ENCODE measurements around the gene RICTOR.

DNA sequence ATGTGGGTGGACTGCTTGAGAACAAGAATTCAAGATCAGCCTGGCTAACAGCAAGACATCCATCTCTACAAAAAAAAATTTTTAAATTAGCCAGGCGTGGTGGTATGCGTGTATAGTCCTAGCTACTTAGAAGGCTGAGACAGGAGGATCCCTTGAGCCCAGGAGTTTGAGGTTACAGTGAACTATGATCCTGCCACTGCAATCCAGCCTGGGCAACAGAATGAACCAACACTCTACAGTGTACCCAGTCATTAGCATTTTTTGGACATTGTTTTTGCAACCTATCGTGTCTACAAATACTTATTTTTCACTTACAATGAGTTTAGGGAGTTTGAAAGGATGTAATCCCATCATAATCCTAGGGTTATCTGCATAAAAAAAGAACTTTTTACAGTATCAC is 22.1 kb downstream of the RICTOR start:
- TF ChIP-seq, protein P1, sequence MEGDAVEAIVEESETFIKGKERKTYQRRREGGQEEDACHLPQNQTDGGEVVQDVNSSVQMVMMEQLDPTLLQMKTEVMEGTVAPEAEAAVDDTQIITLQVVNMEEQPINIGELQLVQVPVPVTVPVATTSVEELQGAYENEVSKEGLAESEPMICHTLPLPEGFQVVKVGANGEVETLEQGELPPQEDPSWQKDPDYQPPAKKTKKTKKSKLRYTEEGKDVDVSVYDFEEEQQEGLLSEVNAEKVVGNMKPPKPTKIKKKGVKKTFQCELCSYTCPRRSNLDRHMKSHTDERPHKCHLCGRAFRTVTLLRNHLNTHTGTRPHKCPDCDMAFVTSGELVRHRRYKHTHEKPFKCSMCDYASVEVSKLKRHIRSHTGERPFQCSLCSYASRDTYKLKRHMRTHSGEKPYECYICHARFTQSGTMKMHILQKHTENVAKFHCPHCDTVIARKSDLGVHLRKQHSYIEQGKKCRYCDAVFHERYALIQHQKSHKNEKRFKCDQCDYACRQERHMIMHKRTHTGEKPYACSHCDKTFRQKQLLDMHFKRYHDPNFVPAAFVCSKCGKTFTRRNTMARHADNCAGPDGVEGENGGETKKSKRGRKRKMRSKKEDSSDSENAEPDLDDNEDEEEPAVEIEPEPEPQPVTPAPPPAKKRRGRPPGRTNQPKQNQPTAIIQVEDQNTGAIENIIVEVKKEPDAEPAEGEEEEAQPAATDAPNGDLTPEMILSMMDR (tag by site-specific recombination; IDR thresholded peaks at IDR 0.05), result no peak
- TF ChIP-seq IKZF3 (tag by site-specific recombination; IDR thresholded peaks at IDR 0.05) (no peak), KLF1 (tag by site-specific recombination; IDR thresholded peaks at IDR 0.05) (no peak), ZNF785 (tag by site-specific recombination; IDR thresholded peaks at IDR 0.05) (no peak), KLF10 (tag by site-specific recombination; IDR thresholded peaks at IDR 0.05) (no peak), ZNF239 (tag by site-specific recombination; IDR thresholded peaks at IDR 0.05) (no peak), TCF7L2 (IDR thresholded peaks at IDR 0.05; ENCODE audit: borderline replicate concordance, low read depth, low read length) (no peak)
- TF ChIP-seq, protein P2, sequence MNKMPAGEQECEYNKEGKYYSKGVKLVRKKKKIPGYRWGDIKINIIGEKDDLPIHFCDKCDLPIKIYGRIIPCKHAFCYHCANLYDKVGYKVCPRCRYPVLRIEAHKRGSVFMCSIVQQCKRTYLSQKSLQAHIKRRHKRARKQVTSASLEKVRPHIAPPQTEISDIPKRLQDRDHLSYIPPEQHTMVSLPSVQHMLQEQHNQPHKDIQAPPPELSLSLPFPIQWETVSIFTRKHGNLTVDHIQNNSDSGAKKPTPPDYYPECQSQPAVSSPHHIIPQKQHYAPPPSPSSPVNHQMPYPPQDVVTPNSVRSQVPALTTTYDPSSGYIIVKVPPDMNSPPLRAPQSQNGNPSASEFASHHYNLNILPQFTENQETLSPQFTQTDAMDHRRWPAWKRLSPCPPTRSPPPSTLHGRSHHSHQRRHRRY (tag by site-specific recombination; IDR thresholded peaks at IDR 0.05), result no peak
